DMS 273 (cell line): Measurements from ENCODE around the gene AHSP.
"Not testable (repeated sequence)": the region's sequence is repeated elsewhere in the genome, so short reads cannot be mapped to it uniquely, and the experiment has no call there.

Experiments used
- DNase-seq: peaks from one replicate; lab custom pipeline; 2025; ENCODE audit not compliant: unreplicated experiment; lab: John Stamatoyannopoulos, UW

AHSP gene

GRCh38 chr16:31499928-31500327, 27.8 kb upstream of the AHSP start:
- DNase-seq: no peak

- DNase-seq: no peak
Measured at GRCh38 chr16:31501226-31501965, 26.3 kb upstream of the AHSP start.

GRCh38 chr16:31501966-31502348, 25.7 kb upstream of the AHSP start:
- DNase-seq: no peak

- DNase-seq: no peak
Measured at GRCh38 chr16:31502981-31503380, 24.7 kb upstream of the AHSP start.

GRCh38 chr16:31503555-31503954, 24.1 kb upstream of the AHSP start:
- DNase-seq: not testable (repeated sequence)

GRCh38 chr16:31504159-31504558, 23.5 kb upstream of the AHSP start:
- DNase-seq: no peak

GRCh38 chr16:31505483-31505882, 22.2 kb upstream of the AHSP start:
- no peak for DNase-seq

- DNase-seq: no peak
Measured at GRCh38 chr16:31507617-31507928, 20.1 kb upstream of the AHSP start.

GRCh38 chr16:31507929-31508705, 19.6 kb upstream of the AHSP start, which contains the start of gene RUSF1:
Gene RUSF1 (minus strand): TSS chr16:31508391. CDS start chr16:31508373, 18 bp downstream.
- DNase-seq: peak; percentile 95

- DNase-seq: peak; percentile 47
Measured at GRCh38 chr16:31508706-31509195, 18.9 kb upstream of the AHSP start.

- no peak for DNase-seq
Measured at GRCh38 chr16:31513126-31513525, 14.6 kb upstream of the AHSP start.

- no peak for DNase-seq
Measured at GRCh38 chr16:31513884-31514283, 13.8 kb upstream of the AHSP start.

GRCh38 chr16:31517800-31518402, 9.8 kb upstream of the AHSP start:
- DNase-seq: no peak

GRCh38 chr16:31519759-31520431, 7.8 kb upstream of the AHSP start:
- no peak for DNase-seq

- DNase-seq: no peak
Measured at GRCh38 chr16:31521368-31521767, 6.3 kb upstream of the AHSP start.

- no peak for DNase-seq
Measured at GRCh38 chr16:31522071-31522470, 5.6 kb upstream of the AHSP start.

- not testable (repeated sequence) for DNase-seq
Measured at GRCh38 chr16:31523768-31524167, 3.9 kb upstream of the AHSP start.

GRCh38 chr16:31525113-31525512, 2.6 kb upstream of the AHSP start:
- no peak for DNase-seq

- no peak for DNase-seq
Measured at GRCh38 chr16:31528523-31529107, 915 bp downstream of the AHSP start.

- peak; percentile 47 for DNase-seq
Measured at GRCh38 chr16:31529108-31529936, 1.6 kb downstream of the AHSP start.
